Thymus (tissue), 11 donors: ENCODE data around the gene DESI2. TPM values are rescaled to one million over a fixed set of nuclear protein-coding genes. Genes with fewer than 3 reads are reported as not detected.

Experiments used
- DNase-seq, 9 donors: peaks; one replicate each; pipeline ENCODE4 v3.0.0-alpha.2; 2013; ENCODE audit warnings: low spot score in 9 of 9, low read depth in 6 of 9, missing footprints in 1 of 9
- H3K27ac ChIP-seq, 2 donors: one replicate each; pipeline ENCODE4 v1.5.1; 2013; ENCODE audit warnings: control low read depth in 1 of 2, low read depth in 1 of 2, low read length in 1 of 2, mild to moderate bottlenecking in 1 of 2, moderate library complexity in 1 of 2
- H3K27me3 ChIP-seq, 2 donors: one replicate each; pipeline ENCODE4 v1.5.1; 2013; ENCODE audit warnings: low read length in 1 of 2; ENCODE audit not compliant: control insufficient read depth in 2 of 2, insufficient read depth in 1 of 2
- H3K36me3 ChIP-seq, 2 donors: one replicate each; pipeline ENCODE4 v1.5.1; 2013; ENCODE audit warnings: low read length in 1 of 2, mild to moderate bottlenecking in 1 of 2, moderate library complexity in 1 of 2; ENCODE audit not compliant: control insufficient read depth in 2 of 2, insufficient read depth in 2 of 2
- H3K4me1 ChIP-seq, 2 donors: one replicate each; pipeline ENCODE4 v1.5.1; 2013; ENCODE audit warnings: low read length in 2 of 2; ENCODE audit not compliant: control insufficient read depth in 2 of 2, insufficient read depth in 2 of 2
- H3K4me3 ChIP-seq, 2 donors: one replicate each; pipeline ENCODE4 v1.5.1; 2013; ENCODE audit warnings: low read length in 2 of 2, control low read depth in 1 of 2, mild to moderate bottlenecking in 1 of 2
- H3K9me3 ChIP-seq, 2 donors: one replicate each; pipeline ENCODE4 v1.5.1; 2013; ENCODE audit warnings: low read length in 1 of 2, mild to moderate bottlenecking in 1 of 2; ENCODE audit not compliant: control insufficient read depth in 2 of 2, insufficient read depth in 1 of 2
- WGBS: extraction: QIAGEN DNeasy Blood & Tissue Kit; methylation state at CpG from one replicate; pipeline ENCODE4 v1.1.7; 2013; 5-methylcytosine and 5-hydroxymethylcytosine counted together
- polyA plus RNA-seq: library from polyadenylated mRNA; stranded (reverse); fragments of 200-250 nt; gene quantifications from one replicate; pipeline ENCODE4 v1.2.3, GENCODE V29; 2013
- total RNA-seq: library from RNA; stranded (reverse); fragments of 120-200 nt; gene quantifications from one replicate; pipeline ENCODE4 v1.2.4, GENCODE V29; 2013
- donor health status: healthy.

The DESI2 gene
- total and polyA plus RNA-seq, 2 donors = 14.7 to 26.2 TPM

DNA sequence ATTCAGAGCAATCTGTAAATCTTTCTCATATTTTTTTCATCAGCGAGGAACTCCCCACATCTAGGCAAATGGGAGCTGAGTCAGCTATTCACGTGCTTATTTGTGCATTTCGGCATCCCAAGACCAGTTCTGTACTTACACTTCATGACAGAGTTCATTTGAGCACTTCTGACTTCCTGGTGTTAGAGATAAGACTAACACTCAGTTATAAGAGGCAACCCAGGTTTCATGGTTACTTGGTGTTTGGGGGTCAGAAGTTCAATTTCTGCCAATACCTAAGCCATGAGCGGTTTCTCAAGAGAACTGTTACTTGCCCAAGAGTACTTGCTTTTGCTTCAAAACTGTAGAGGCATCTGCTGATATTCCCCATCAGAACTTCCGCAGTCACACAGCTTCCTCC lies 24.1 kb upstream of the DESI2 start:
- Histone ChIP-seq H3K9me3 (no peaks in the 10 kb centered on the region), H3K4me3 (no peak overlapping the region), H3K4me1 (no peaks in the 10 kb centered on the region), H3K36me3 (no peaks in the 10 kb centered on the region), H3K27ac (no peak overlapping the region), H3K27me3 (no peaks in the 10 kb centered on the region)
- WGBS = 91% methylated on average over 5 of the region's 5 CpGs
- no peak for DNase-seq

DNA sequence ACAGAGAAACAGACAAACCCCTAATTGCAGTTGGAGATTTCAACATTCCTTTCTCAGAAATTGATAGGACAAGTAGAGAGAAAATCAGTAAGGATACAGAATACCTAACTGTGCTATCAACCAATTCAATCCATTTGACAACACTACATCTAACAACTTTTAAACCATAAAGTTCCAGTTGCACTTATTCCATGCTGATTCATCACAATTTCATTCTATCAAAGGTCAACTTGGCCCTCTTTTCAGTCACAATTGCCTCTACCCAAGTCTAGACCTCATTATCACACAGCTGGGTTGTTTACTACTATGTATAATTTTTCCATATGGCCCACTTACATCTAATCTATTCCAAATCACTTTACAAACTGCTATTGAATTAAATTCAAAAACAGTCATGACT lies 19.8 kb upstream of the DESI2 start:
- H3K36me3 ChIP-seq = no peaks in the 10 kb centered on the region
- H3K4me1 ChIP-seq = no peaks in the 10 kb centered on the region
- no peak for DNase-seq
- H3K27me3 ChIP-seq = no peaks in the 10 kb centered on the region
- H3K4me3 ChIP-seq = no peak overlapping the region
- H3K27ac ChIP-seq = no peak overlapping the region
- no peaks in the 10 kb centered on the region for H3K9me3 ChIP-seq

DNA sequence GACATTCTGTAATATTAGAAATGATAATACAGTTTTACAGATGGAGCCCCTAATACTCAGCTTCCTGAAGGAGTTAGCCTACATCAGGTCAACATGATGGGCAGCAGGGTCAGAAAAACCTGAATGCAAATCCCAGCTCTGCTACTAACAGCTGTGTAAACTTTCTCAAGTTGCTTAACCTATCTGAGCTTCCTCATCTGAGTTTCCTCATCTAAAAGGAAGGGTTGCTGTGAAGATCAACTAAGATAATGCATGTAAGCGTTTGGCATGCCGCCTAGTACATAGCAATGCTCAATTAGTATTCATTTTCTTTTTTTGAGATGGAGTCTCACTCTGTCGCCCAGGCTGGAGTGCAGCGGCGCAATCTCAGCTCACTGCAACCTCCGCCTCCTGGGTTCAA lies 18.4 kb upstream of the DESI2 start:
- no peak for DNase-seq
- 97% methylated on average over 6 of the region's 6 CpGs for WGBS
- H3K27ac ChIP-seq = no peak overlapping the region
- H3K4me1 ChIP-seq = no peaks in the 10 kb centered on the region
- no peak overlapping the region for H3K4me3 ChIP-seq
- no peaks in the 10 kb centered on the region for H3K36me3 ChIP-seq
- peaks cover 0 to 1% of the 10 kb centered on the region in 2 donors for H3K9me3 ChIP-seq
- no peaks in the 10 kb centered on the region for H3K27me3 ChIP-seq

DNA sequence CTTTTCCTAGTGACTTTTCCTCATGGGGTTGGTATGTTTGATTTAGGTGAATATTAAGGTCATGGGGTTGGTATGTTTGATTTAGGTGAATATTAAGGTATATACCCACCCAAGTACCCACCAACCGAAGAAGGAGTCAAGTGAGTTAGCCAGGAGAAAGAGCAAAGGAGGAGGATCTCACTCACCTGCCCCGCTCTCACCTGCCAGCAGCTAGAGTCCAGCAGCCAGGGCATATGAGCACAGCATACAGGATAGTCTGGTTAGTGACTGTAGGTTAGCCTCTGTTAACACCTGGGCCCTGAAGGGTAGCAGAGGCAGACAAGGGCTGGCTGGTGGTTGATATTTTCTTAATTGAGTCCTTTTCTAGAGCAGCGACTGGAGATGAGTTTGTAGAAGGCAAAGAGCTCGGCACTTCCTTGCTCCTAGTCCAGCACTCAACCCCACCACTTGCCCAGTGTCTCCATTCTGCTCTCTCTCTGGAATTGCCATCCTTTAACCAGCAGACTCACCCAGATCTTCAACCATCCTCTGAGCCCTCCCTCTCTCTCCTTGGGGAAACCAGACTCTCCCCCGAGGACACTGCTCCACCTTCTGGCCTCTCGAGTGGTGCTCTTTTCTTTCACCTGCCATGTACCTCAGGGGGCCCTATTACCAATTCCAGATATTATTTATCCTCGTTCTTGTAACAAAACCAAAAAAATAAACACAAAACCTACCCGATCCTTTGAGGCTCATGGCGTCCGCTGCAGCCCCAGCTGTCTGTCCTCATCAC lies 16.3 kb upstream of the DESI2 start:
- Histone ChIP-seq H3K9me3 (peaks cover 0 to 1% of the 10 kb centered on the region in 2 donors), H3K27ac (no peak overlapping the region), H3K36me3 (no peaks in the 10 kb centered on the region), H3K4me1 (no peaks in the 10 kb centered on the region), H3K4me3 (no peak overlapping the region), H3K27me3 (no peaks in the 10 kb centered on the region)
- 96% methylated on average over 10 of the region's 10 CpGs for WGBS
- DNase-seq = no peak

DNA sequence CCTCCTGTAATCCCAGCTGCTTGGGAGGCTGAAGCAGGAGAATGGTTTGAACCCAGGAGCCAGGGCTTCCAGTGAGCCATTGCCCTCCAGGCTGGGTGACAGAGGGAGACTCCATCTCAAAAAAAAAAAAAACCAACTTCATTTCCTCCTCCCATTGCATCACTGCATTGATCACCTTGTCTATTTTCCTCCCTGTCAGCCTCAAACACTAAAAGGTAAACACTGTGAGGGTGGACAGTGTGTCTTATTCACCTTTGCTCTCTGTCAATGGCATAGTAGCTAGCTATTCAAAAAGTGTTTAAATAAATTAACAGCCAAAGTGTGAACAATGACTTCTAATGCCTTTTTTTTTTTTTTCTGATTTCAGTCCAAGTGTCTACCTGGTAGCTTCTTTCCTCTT lies 13.4 kb upstream of the DESI2 start:
- Histone ChIP-seq H3K27ac (no peak overlapping the region), H3K4me1 (no peaks in the 10 kb centered on the region), H3K4me3 (no peak overlapping the region), H3K36me3 (no peaks in the 10 kb centered on the region), H3K27me3 (no peaks in the 10 kb centered on the region), H3K9me3 (peaks cover 0 to 1% of the 10 kb centered on the region in 2 donors)
- DNase-seq = no peak

DNA sequence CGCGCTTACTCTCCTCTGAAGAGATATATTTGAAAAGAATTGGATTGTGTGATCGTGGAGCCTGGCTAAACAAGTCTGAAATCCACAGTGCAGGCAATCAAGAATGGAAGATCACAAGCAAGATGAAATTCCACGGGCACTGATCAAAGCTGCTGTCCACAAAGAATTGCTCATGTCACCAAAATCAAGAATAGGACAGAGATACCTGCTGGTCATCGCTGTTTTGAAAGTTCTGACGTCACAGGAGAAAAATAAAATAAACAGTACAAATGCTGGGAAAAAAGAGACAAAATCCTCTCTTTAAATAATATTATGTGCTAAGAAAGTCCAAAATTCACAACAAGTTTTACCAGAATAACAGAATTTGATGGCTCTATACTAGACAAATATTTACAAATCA lies 12.0 kb upstream of the DESI2 start:
- Histone ChIP-seq H3K27me3 (no peaks in the 10 kb centered on the region), H3K4me1 (no peaks in the 10 kb centered on the region), H3K36me3 (no peaks in the 10 kb centered on the region), H3K4me3 (no peak overlapping the region), H3K27ac (no peak overlapping the region), H3K9me3 (peaks cover 0 to 1% of the 10 kb centered on the region in 2 donors)
- no peak for DNase-seq
- WGBS = 97% methylated on average over 6 of the region's 6 CpGs

DNA sequence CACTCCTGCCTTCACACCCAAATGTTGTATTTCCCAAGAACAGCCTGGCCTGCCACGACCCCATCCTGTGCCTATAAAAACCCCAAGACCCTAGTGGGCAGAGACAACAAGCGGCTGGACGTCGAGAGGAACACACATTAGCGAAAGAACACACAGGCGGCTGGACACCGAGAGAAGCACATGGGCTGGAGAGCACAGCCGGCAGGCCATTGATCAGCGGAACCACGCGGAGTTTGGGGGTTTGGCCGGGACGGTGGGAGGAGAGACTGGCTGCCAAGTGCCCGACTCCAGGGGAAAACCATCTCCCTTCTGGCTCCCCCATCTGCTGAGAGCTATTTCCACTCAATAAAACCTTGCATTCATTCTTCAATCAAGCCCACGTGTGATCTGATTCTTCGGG lies 10.4 kb upstream of the DESI2 start:
- 95% methylated on average over 16 of the region's 16 CpGs for WGBS

DNA sequence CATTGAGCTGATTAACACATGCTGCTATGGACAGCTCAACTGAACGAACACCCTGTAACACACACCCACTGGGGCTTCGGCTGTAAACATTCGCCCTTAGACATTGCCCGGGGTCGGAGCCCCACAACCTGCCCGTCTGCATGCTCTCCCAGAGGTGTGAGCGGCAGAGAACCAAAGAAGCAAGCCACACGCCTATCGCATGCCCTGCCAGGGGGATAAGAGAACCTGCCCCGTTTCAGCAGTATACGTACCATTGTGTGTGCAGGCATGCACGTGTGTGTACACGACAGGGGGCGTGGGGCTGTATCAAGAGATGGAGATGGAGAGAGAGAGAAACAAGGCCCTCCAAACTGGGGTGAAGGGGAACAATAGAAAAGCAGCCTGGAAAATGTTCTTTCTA lies 9.9 kb upstream of the DESI2 start:
- Histone ChIP-seq H3K9me3 (peaks cover 0 to 1% of the 10 kb centered on the region in 2 donors), H3K4me1 (no peaks in the 10 kb centered on the region), H3K4me3 (no peak overlapping the region), H3K27ac (no peak overlapping the region), H3K27me3 (no peaks in the 10 kb centered on the region), H3K36me3 (no peaks in the 10 kb centered on the region)
- WGBS = over 99% methylated on average over 14 of the region's 14 CpGs
- DNase-seq = no peak

More for the DNA sequence above, 10.4 kb upstream of the DESI2 start:
- H3K27me3 ChIP-seq = no peaks in the 10 kb centered on the region
- H3K36me3 ChIP-seq = no peaks in the 10 kb centered on the region
- no peak for DNase-seq
- no peak overlapping the region for H3K4me3 ChIP-seq
- H3K4me1 ChIP-seq = no peaks in the 10 kb centered on the region
- no peak overlapping the region for H3K27ac ChIP-seq
- H3K9me3 ChIP-seq = peaks cover 0 to 1% of the 10 kb centered on the region in 2 donors

DNA sequence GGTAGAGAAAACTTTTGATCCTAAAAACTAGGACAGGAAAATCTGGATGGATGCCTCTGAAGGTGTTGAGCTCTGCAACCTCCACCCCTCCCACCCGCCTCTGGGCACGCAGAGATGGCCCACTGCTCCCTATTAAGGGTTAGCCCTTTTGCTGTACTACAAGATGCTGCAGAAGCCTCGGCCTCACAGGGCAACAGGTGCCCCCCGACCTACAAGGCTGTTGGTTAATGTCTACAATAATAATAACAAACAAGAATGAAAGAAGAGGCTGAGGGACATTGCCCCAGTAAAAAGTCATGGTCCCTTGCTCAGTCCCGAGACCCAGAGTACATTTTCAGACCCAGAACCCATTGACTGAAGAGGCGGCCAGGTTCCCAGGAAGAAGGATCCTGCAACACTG lies 7.5 kb upstream of the DESI2 start:
- Histone ChIP-seq H3K4me1 (no peaks in the 10 kb centered on the region), H3K27ac (no peak overlapping the region), H3K9me3 (no peaks in the 10 kb centered on the region), H3K4me3 (no peak overlapping the region), H3K27me3 (no peaks in the 10 kb centered on the region), H3K36me3 (no peaks in the 10 kb centered on the region)
- WGBS = 79% methylated on average over 6 of the region's 6 CpGs
- no peak for DNase-seq
